ENCODE results near the gene S1PR5.

DNA sequence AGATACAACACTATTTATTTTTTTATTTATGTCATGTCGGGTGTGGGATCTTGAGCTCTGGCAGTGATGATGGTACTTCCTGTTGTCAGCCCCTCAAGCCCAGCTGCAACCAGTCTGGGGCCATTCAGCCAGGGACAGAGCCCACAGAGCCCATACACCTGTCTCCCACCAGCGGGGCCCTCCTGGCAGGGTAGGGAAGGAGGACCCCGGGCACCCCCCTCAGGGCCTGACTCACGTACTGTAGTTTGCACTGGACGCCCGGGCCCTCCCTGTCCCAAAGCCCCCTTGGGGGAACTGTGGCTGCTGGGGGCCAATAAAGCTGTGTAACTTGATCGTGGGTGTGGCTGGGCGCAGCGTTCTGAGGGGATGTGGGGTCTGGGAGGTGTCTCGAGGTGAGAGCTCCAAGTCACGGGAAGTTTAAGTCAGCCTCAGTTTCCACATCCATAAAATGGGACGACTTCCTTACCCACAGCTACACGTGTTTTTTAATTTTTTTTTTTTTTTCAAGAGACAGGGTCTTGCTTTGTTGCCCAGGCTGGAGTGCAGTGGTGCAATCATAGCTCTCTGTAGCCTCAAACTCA lies 35.9 kb upstream of the S1PR5 start:
- TF ChIP-seq EP300 (IDR thresholded peaks at IDR 0.05) (no peak), POLR2AphosphoS5 (IDR thresholded peaks at IDR 0.05) (no peak)
- TF ChIP-seq, protein P1, sequence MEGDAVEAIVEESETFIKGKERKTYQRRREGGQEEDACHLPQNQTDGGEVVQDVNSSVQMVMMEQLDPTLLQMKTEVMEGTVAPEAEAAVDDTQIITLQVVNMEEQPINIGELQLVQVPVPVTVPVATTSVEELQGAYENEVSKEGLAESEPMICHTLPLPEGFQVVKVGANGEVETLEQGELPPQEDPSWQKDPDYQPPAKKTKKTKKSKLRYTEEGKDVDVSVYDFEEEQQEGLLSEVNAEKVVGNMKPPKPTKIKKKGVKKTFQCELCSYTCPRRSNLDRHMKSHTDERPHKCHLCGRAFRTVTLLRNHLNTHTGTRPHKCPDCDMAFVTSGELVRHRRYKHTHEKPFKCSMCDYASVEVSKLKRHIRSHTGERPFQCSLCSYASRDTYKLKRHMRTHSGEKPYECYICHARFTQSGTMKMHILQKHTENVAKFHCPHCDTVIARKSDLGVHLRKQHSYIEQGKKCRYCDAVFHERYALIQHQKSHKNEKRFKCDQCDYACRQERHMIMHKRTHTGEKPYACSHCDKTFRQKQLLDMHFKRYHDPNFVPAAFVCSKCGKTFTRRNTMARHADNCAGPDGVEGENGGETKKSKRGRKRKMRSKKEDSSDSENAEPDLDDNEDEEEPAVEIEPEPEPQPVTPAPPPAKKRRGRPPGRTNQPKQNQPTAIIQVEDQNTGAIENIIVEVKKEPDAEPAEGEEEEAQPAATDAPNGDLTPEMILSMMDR (IDR thresholded peaks at IDR 0.05): no peak

All from esophagus muscularis mucosa (tissue), 4 donors.